Measurements from ENCODE around the gene CASKIN1.
"Not testable (repeated sequence)": the region's sequence is repeated elsewhere in the genome, so short reads cannot be mapped to it uniquely, and the experiment has no call there.

Gene CASKIN1

GRCh38 chr16:2196162-2196980, at the start of gene CASKIN1:
CASKIN1 (minus strand) TSS chr16:2196605; CDS start chr16:2196432, 173 bp downstream.
- peak; percentile 36 for DNase-seq (ENCODE audit: low spot score)

DNA sequence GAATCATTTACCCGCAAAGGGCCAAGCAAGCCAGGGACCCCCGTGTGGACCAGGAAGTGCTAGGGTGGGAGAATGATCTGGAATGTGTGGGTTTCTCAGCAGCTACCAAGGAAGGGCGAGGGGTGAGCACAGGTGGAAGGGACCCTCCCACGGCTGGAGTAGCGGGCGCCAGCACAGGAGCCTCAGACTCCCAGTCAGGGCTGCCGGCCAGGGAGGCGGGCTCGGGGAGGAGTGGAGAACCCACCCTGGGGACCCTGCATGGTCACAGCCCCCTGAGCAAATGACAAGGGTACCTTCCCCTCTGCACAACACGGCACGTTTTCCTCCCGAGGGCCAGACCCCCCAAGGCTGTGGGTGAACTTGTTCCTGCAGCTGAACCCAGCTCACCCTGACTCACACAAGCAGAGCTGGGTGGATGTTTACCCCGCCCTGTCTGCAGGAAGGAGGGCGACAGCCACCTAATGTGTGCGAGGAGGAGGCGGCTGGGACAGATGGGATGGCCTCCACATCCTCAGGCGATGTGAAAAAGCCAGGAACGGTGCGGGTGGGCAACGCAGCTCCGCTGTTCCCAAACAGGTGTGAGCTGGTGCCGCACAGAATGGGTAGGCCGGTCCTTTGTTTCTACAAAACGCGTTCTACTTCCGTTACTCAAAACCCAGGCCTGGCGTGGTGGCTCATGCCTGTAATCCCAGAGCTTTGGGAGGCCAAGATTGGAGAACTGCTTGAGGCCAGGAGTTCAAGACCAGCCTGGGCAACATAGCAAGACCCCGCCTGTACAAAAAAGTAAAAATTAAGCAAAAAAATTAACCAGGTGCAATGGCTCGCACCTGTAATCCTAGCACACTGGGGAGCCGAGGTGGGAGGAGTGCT, 48.8 kb upstream of the CASKIN1 start:
- DNase-seq (ENCODE audit: low spot score) = no peak

DNA sequence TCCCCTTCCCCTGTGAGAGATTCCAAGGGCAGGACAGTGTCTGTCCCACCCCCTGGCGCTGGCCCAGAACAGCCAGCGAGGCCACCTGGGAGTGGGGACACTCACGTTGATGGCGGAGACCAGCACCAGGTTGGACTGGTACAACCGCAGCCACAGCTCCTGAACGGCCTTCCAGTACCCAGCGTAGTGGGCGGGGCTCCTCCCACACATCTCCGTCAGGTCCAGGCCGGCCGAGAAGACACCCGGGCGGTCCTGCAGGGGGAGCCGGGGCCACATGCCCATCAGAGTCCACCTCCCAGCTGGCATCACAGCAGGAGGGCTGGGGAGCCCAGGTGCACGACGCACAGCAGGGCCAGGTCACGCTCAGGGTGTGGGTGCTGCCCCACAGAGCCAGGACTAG, 47.9 kb upstream of the CASKIN1 start:
- no peak for DNase-seq (ENCODE audit: low spot score)

- DNase-seq (ENCODE audit: low spot score) = no peak
Measured at GRCh38 chr16:2243781-2244180, 47.4 kb upstream of the CASKIN1 start.

GRCh38 chr16:2243031-2243528, 46.7 kb upstream of the CASKIN1 start:
- DNase-seq (ENCODE audit: low spot score) = no peak

DNA sequence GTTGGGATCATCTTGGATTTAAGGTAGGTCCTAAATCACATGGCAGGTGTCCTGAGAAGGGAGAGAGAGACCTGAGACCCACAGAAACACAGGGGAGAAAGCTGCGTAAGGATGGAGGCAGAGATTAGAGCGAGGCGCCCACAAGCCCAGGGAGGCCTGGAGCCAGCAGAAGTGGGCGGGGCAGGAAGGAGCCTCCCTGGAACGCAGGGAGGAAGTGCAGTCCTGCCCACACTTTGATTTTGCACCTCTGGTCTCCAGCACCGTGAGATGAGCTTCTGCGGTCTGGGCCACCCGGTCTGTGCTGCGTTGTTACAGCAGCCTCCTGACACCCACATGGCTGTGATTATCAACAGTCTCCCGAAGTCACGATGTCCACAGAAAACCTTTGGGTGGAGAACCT, 46.2 kb upstream of the CASKIN1 start:
- DNase-seq (ENCODE audit: low spot score) = peak; percentile 59

DNA sequence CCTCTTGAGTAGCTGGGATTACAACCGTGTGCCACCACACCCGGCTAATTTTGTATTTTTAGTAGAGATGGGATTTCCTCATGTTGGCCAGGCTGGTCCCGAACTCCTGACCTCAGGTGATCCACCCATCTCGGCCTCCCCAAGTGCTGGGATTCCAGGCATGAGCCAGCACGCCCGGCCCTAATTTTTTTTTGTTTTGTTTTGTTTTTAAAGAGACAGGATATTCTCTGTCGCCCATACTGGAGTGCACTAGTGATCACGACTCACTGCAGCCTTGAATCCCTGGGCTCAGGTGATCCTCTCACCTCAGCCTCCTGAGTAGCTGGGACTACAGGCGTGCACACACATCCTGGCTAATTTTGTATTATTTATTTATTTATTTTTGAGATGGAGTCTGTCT, 43.9 kb upstream of the CASKIN1 start:
- not testable (repeated sequence) for DNase-seq (ENCODE audit: low spot score)

GRCh38 chr16:2238838-2239675, 42.7 kb upstream of the CASKIN1 start:
- DNase-seq (ENCODE audit: low spot score) = no peak

DNA sequence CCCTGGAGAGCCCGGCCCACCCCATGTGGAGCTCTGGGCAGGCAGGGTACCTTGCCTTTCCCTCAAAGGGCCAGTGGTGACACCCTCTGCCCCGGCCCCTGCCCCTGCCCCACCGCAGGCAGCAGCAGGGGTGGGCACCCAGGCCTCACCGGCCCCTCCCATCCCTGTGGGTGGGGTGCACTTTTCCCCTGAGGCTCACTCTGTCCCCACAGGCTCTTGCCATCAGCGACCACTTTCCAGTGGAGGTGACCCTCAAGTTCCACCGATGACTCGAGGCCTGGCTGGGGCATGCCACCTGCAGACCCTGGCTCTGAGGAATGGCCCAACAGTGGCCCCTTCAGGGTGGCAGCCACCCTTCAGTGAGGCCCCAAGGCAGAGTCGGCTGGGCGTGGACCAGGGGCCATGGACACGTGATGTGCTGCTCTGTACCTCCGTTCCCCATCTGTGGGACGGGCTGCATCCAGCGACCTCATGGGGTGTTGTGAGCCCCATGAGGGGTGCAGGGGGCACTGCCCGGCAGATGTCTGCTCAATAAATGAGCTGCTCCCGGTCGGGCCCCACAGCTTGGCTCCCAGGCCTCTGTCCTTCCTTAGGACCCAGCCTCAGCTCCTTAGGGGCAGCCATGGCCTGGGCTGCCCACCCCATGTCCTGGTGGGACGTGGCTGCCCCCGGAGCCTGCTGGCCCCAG, 41.9 kb upstream of the CASKIN1 start:
- DNase-seq (ENCODE audit: low spot score) = no peak

- no peak for DNase-seq (ENCODE audit: low spot score)
Measured at GRCh38 chr16:2237493-2238149, 41.2 kb upstream of the CASKIN1 start.

DNA sequence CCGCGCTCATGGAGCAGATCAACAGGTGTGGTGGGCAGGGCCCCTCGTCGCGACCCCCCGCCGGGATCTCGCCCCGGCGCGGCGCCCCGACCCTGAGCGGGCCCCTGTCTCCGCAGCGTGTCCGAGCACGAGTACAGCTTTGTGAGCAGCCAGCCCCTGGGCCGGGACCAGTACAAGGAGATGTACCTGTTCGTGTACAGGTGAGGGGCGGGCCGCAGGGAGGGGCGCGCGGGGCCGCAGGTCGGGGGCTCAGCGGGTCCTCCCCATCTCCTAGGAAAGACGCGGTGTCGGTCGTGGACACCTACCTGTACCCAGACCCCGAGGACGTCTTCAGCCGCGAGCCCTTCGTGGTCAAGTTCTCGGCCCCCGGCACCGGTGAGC, 40.7 kb upstream of the CASKIN1 start:
- no peak for DNase-seq (ENCODE audit: low spot score)

DNA sequence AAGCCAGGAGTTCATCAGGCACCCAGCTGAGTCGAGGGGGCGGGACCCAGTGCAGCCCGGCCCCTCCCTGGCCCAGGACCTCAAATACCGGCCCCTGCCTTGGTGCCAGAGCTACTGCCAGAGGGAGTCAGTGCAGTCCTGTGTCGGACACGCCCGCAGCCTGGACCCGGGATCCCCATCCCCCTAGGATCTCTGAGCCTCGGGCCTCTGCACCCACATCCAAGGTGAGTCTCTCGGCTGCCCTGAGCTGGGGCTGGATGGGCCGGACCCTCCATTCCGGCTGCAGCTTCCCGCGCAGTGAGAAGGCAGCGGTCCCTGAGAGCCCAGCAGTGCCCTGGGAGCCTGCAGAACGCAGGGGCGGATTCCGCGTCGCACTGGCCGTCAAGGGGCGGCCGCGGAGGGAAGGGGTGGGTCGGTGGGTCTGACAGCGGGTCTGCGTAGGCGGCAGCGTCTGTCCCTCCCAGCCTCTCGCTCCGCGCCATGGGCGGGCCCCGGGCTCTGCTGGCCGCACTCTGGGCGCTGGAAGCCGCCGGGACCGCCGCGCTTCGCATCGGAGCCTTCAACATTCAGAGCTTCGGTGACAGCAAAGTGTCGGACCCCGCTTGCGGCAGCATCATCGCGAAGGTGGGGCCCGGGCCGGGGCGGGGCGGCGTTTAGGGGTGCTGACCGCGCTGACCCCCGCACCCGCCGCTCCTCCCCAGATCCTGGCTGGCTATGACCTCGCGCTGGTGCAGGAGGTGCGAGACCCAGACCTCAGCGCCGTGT, 40.1 kb upstream of the CASKIN1 start, which contains the start of gene DNASE1L2:
TSS of gene DNASE1L2 (plus strand) at position 108 of the 765 bp plus-strand sequence. CDS start at position 481, 373 bp downstream.
- peak; percentile 42 for DNase-seq (ENCODE audit: low spot score)

- DNase-seq (ENCODE audit: low spot score) = peak; percentile 62
Measured at GRCh38 chr16:2235695-2236336, 39.4 kb upstream of the CASKIN1 start.

DNA sequence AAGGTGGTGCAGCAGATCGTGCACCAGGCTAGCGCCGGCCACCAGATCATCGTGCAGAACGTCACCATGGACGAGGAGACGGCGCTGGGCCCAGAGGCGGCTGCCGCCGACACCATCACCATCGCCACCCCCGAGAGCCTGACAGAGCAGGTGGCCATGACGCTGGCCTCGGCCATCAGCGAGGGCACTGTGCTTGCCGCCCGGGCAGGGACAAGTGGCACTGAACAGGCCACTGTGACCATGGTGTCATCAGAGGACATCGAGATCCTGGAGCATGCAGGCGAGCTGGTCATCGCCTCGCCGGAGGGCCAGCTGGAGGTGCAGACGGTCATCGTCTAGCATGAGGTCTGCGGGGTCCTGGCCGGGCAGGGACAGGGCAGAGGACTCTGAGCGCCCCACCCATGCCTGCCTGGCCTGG, 38.8 kb upstream of the CASKIN1 start:
- DNase-seq (ENCODE audit: low spot score) = no peak

GRCh38 chr16:2234813-2235170, 38.4 kb upstream of the CASKIN1 start:
- no peak for DNase-seq (ENCODE audit: low spot score)

GRCh38 chr16:2233872-2234812, 37.7 kb upstream of the CASKIN1 start:
- DNase-seq (ENCODE audit: low spot score) = no peak

GRCh38 chr16:2233046-2233775, 36.8 kb upstream of the CASKIN1 start:
- no peak for DNase-seq (ENCODE audit: low spot score)

All from SW480 (cell line).